ENCODE results near the gene CELF4.

CELF4 gene

DNA sequence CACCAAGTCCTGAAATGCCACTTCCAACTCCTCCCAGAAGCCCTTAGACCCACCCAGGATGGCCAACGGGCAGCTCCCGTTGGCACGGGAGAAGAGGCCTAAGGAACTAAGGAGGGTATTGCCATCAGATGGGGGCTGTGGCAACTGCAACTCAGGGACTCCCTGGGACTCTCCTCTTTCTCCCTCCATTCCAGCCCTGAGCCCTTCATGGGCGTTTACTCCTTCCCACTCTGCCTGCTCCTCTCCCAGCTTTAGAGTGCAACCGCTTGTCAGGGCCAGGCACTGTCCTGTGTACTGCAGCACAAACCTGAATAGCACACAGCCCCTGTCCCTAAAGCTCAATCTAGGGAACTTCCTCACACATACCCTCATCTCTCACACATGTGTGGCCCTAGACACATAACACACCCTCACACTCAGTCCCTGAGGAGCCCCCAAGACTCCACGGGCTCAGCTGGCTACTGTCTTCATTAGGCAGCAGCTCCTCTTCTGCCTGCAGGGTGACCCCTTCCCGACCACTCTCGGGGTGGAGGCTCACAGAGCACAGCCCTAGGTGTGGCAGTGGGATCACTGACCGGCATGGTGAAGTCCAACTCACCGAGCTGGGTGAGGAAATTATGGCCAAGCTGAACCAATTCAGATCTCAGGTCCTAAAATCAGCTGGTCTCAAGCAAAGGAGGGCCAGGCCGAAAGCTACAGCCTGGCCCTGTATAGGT is 316.3 kb downstream of the CELF4 start:
- DNase-seq, result no peak

- DNase-seq, result no peak
Measured at GRCh38 chr18:37248281-37248680, 317.3 kb downstream of the CELF4 start.

GRCh38 chr18:37247497-37248161 is 318.0 kb downstream of the CELF4 start:
- no peak for DNase-seq

DNA sequence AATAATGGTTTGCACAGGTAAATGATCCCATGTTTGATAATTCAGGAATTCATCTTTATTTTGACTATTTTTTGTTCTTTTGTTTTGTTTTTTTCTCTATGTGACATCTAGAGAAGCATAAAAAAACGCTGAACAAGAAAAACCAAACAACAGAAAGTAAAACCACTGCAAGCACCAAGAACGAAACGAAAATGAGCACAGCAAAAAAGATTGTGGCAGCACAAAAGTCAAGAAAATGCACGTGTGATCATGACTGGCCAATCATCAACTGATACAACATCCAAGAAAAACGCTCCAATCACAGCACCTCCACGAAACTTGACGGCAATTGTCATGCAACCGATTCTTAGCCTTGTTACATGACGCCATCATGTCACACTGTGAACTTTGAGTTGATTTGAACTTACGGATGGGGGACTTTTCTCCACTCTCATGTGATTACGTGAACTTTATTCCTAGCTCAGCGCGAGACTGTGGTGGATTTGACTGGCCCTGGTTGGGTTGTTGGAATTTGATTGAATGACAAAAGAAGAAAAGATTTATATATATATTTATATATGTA is 318.7 kb downstream of the CELF4 start:
- DNase-seq, result no peak

DNA sequence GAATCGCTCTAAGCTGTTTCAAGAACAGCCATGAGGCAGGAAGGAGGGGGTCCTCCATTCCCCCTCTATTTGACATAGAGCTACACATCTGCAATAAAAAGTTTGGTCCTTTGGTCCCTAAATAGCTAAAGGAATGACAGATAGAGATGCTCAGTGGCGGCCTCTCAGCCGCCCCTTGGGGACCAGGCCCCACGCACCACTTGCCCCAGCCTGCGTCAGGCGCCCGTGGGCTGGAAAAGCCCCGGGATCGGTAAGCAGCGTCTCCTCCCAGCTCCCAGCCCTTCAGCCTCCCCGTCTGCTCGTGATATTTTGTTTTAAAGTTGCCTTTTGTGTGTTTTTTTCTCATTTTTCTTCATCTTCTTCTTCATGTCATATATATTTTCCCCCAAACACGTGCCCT is 321.0 kb downstream of the CELF4 start:
- no peak for DNase-seq

GRCh38 chr18:37243741-37244140 is 321.9 kb downstream of the CELF4 start:
- DNase-seq, result no peak

DNA sequence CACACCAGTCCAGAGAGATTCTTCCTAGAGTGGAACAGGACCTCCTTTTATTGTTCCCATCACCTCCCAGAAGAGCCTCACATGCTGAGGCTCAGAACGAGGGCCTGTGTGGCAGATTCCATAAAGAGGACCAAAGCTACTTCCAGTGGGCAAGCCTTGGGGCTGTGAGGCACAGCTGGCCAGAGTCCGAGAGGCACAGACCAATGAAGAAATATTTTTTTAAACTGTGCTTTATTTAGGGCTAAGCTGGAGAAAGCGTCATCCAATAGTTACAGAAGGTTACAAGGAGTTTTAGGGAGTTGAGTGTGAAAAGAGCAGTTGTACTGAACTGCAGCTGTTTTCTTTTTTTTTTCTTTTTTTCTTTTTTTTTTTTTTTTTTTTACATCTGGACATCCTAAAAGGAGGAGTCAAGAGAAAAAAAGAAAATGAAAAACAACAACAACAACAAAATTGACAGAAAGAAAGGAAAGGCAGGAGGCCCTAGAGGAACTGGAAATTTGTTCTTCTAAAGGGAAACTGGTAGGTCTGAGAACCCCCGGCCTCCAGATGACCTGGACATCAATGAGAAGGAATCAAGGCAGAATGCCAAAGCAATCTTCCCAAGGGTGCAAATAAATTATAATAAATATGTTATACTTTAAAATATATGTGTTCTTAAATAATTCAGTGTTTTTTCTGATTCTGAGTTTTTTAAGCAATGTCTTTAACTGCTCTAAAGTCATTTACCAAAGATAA is 322.6 kb downstream of the CELF4 start:
- no peak for DNase-seq

GRCh38 chr18:37242091-37242490 is 323.5 kb downstream of the CELF4 start:
- no peak for DNase-seq

DNA sequence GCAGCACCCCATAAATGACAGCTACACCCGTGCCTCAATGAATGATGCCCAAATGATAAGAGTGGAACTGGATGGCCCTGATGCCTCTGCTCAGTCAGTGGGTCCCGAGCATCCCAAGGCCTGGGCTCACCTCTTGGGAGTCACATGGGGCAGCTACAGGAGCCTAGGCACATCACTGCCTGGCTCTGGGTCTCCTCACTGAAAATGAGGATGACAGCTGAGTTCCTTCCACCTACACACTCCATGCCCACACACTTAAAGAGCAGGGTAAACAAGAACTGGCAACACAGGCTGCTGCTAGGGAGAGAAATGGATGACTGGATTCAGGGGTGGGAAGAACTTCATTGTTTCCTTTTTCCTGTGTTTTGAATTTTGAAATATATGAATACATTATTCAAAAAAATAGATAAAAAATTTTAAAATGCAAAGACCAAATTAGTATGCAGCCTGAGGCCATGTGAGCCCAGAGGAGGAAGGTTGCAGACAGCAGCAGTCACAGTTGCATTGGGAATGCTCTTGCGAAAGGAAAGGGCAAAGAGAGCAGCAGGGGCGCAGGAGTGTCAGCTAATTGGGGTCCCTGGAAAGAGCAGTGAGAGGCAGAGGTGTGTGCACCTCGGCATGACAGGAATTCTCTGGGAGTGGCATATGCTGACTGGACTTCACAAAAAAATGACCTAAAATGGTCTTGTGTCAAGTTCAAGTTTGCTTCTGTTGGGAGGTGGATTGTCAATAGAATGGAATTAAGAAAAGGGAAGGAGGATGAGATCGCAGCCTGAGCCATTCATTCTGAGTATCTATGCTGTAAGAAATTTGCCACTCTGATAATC is 327.1 kb downstream of the CELF4 start:
- no peak for DNase-seq

- DNase-seq, result no peak
Measured at GRCh38 chr18:37235583-37235982, 330.0 kb downstream of the CELF4 start.

DNA sequence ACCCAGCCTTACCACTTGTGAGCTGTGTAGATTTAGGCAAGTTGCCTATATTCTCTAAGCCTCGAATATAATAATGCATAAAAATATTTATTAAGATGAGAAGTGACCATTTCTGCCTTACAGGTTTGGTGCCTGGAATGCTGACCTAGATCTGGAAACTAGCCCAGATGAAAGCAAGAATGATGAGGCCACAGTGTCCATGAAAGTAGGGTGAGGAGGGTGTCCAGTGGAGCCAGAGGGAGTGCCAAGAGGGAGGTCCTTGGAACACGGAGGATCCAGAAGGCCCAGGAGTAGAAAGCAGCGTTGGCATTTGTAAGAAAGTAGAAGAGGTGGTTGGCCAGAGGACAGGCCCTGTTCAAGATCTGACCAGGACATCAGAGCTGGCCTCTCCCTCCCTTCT is 334.3 kb downstream of the CELF4 start:
- no peak for DNase-seq

DNA sequence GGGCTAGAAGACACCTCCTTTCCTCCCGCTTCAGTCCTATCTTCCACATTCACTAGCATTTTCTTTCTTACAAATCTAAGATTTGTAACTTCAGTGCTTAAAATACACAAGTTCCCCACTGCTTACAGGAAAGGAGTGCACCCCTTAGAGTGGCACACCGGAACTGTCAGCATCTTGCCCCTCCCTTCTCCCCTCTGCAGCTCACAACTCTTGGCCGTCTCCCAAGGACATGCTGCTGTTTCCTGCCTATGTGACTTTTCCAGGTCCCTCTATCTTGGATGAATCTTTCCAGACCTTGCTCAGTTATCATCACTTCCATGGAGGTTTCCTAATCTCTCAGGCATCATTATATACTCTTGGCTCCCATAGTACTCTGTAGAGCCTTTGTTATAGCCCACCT is 334.8 kb downstream of the CELF4 start:
- no peak for DNase-seq

DNA sequence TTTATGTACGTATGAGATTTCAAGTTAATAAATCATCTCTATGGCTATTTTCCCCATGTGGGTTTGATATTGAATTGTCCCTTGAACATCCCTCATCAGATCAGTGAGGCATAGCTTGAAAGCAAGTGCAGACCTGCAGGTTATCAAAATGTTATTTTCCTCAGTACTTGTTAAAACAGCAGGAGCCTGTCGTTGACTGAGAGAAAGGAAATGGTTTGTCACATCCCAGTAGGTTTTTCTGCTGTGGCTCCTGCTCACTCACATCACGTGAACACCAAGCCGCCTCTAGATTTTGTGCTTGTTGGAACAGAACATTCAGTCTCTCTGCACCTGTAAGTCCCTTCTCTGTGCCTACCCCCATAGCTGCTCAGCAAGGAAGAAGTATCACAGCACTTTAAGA is 340.3 kb downstream of the CELF4 start:
- DNase-seq, result no peak

- no peak for DNase-seq
Measured at GRCh38 chr18:37222999-37223378, 342.6 kb downstream of the CELF4 start.

- no peak for DNase-seq
Measured at GRCh38 chr18:37222354-37222998, 343.1 kb downstream of the CELF4 start.

DNA sequence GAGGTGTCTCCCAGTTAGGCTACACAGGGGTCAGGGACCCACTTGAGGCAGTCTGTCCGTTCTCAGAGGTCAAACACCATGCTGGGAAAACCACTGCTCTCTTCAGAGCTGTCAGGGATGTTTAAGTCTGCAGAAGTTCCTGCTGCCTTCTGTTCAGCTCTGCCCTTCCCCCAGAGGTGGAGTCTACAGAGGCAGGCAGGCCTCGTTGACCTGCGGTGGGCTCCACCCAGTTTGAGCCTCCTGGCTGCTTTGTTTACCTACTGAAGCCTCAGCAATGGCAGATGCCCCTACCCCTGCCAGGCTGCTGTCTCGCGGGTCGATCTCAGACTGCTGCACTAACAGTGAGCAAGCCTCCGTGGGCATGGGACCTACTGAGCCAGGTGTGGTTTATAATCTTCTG is 346.3 kb downstream of the CELF4 start:
- DNase-seq, result no peak

GRCh38 chr18:37218022-37218590 is 347.5 kb downstream of the CELF4 start:
- DNase-seq, result no peak

GRCh38 chr18:37210781-37211180 is 354.8 kb downstream of the CELF4 start:
- no peak for DNase-seq

DNA sequence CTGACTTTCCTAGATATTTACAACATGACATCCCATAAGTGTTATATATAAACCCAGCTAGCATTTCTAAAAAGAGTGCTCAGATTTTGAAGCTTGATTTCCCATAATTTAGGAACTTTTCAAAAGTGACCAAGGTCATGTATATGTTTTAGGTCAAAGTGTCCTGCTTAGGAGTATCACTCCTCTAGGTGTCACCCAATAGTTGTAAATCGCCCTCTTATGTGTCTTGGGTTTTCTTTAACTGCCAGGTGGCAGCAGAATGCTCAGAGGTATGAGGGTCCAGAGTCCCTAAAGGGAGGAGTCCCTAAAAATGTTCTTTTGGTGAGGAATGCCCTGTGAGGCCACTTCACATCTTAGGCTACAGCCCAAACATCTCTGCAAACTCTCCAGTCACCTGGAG is 358.3 kb downstream of the CELF4 start:
- DNase-seq, result no peak

- DNase-seq, result no peak
Measured at GRCh38 chr18:37199741-37200140, 365.9 kb downstream of the CELF4 start.
